Astrocyte of the spinal cord (primary cell): ENCODE data around the gene IL20RA.
A peak's percentile ranks its signal among the peaks of the same experiment; 100 is the strongest.

Source experiments
- DNase-seq: peaks from one replicate; pipeline ENCODE4 v3.0.0; 2011; ENCODE audit warnings: low read depth, low spot score
- H3K4me3 ChIP-seq: 2 replicates; pipeline ENCODE4 v1.5.1; 2011; ENCODE audit warnings: low read depth, mild to moderate bottlenecking, low read length, moderate library complexity
- in situ Hi-C: cut with HindIII; loops from 2 replicates; pipeline ENCODE4 v1.10.0; 2017; ENCODE audit warnings: low sequenced_read_pairs
- TF ChIP-seq, protein P1 (sequence below): IDR thresholded peaks from 2 replicates; pipeline ENCODE4 v1.5.1; 2012; ENCODE audit warnings: low read depth, mild to moderate bottlenecking, low read length, inconsistent platforms

The IL20RA gene, protein sequence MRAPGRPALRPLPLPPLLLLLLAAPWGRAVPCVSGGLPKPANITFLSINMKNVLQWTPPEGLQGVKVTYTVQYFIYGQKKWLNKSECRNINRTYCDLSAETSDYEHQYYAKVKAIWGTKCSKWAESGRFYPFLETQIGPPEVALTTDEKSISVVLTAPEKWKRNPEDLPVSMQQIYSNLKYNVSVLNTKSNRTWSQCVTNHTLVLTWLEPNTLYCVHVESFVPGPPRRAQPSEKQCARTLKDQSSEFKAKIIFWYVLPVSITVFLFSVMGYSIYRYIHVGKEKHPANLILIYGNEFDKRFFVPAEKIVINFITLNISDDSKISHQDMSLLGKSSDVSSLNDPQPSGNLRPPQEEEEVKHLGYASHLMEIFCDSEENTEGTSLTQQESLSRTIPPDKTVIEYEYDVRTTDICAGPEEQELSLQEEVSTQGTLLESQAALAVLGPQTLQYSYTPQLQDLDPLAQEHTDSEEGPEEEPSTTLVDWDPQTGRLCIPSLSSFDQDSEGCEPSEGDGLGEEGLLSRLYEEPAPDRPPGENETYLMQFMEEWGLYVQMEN

DNA sequence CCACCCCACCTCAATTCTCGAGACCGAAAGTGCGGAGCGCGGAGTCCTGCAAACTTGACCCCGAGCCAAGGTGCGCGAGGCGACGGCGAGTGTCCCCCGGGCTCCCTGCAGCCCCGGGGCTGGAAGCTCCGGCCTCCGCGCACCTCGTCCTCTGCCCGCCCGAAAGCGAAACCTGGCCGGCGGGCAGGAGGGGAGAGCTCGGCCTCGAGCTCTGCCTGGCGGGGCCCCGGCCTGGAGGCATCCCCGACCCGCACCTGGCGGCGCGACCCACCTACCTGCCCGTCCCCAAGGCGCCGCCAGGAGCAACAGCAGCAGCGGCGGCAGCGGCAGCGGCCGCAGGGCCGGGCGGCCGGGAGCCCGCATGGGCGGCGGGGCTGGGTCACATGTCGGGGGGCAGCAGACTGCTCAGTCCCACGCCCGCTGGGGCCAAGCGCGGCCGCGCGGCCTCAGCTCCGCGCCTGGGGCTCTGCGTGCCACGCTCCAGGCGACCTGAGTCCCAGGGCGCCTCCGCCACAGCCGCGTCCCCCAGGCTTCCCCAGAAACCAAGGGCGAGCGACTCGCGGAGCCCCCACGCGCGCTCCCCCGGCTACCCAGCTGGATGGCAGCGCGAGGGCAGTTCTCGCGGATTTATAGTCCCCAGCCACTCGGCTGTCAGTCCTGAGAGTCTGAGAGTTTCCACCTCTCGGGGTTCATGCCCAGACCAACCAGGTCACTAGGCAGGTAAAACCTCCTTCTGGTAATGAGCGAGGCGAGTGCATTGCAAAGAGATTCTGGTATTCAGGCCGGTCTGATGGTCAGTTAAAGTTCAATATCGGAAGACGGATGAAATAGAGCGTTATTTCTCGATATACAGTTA lies at the start of gene IL20RA:
TSS of gene IL20RA (minus strand) at position 600 of the 856 bp plus-strand sequence. CDS start at position 363, 237 bp downstream.
- H3K4me3 ChIP-seq: peak within 1 kb of the TSS; percentile 53
- in situ Hi-C loops: no loop called here
- TF ChIP-seq, protein P1, sequence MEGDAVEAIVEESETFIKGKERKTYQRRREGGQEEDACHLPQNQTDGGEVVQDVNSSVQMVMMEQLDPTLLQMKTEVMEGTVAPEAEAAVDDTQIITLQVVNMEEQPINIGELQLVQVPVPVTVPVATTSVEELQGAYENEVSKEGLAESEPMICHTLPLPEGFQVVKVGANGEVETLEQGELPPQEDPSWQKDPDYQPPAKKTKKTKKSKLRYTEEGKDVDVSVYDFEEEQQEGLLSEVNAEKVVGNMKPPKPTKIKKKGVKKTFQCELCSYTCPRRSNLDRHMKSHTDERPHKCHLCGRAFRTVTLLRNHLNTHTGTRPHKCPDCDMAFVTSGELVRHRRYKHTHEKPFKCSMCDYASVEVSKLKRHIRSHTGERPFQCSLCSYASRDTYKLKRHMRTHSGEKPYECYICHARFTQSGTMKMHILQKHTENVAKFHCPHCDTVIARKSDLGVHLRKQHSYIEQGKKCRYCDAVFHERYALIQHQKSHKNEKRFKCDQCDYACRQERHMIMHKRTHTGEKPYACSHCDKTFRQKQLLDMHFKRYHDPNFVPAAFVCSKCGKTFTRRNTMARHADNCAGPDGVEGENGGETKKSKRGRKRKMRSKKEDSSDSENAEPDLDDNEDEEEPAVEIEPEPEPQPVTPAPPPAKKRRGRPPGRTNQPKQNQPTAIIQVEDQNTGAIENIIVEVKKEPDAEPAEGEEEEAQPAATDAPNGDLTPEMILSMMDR: no peak
- peak; percentile 6 for DNase-seq

DNA sequence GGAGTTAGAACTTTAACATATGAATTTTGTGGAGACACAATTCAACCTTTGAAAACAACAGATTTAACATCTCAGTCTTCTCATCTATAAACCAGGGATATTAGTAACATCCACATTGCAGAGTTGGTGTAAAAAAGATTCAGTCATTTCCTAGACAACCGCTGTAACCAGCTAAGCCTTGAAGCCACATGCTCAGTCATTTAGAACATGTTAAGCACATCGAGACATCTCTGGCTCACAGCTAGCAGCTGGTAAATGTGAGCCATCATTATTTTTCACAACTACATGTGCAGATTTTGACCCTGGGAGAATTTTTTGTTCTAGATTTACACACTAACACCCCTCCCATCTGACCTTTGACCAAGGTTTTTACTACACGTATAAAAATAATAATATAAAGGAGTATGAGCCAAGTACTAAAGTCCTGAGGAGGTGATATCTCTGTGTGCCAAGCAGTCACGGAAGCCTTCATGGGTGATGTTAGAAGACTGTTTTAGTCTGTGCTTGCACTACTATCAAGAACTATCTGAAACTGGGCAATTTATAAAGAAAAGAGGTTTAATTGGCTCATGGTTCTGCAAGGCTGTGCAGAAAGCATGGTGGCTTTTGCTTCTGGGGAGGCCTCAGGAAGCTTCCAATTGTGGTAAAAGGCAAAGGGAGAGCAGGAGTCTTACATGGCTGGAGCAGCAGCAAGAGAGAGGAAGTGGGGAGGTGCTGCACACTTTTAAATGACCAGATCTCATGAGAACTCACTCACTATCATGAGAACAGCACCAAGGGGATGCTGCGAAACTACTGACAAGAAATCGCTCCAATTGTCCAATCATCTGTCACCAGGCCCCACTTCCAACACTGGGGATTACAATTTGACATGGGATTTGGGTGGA lies 48.7 kb upstream of the IL20RA start:
- no peak for DNase-seq
- TF ChIP-seq, protein P1: no peak
- in situ Hi-C loops: no loop called here
- H3K4me3 ChIP-seq: no peak overlapping the region

DNA sequence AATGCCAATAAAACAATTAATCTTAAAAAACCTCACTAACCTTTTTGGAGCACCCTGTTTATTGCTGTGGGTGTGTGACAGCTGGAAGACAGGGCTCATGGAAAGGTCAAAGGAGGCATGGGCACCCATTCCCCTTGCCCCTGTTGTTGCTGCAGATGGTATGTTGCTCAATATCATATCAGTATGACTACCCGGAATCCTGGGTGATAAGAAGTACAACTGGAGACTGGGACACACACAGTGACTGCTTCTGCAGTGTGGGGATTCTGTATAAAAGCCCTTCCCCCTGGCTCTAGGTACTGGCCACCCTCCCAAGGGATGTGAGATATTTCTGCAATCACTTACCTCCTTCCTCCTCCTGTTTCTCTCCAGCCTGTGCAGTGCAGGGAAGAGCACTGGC lies 47.3 kb upstream of the IL20RA start:
- no peak for DNase-seq
- in situ Hi-C loops: no loop called here
- TF ChIP-seq, protein P1: no peak
- H3K4me3 ChIP-seq: no peak overlapping the region

DNA sequence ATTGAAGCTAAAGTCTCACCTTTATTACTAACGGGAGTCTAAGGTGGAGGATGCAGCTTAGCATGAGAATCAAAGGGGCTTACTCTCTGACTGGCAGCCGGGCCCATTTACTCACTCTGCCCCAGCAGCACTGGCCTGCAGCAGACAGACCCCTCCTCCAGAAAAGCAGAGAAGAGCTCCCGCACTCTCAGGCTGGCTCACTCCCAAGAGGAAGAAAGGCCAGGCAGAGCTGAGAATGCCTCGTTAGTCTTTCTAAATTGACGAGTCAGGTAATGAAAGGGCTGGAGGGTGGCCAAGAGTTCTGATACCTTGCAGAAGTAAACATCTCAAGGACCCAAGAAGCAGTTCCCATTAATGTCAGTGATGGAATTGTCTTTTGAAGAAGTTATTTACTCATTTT lies 44.5 kb upstream of the IL20RA start:
- DNase-seq: no peak
- H3K4me3 ChIP-seq: no peak overlapping the region
- in situ Hi-C loops: no loop called here
- TF ChIP-seq, protein P1: no peak

DNA sequence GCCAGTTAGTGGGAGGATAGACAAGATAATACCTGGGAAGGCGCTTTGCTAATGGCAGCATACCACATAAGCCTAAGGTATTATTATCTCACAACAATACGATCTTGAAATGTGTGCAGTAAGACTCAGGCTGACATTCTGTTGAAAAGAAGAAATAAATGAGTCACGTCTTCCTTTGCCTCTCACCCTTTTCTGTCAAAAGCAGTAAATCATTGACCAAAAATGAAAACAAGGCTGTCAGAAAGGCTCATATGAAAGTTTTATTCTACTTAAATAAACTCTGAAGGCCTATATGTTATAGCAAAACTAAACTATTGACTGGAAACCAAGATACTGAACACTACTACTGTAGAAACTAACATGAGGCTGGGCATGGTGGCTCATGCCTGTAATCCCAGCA lies 43.1 kb upstream of the IL20RA start:
- TF ChIP-seq, protein P1: no peak
- no peak for DNase-seq
- no peak overlapping the region for H3K4me3 ChIP-seq
- in situ Hi-C loops: no loop called here

DNA sequence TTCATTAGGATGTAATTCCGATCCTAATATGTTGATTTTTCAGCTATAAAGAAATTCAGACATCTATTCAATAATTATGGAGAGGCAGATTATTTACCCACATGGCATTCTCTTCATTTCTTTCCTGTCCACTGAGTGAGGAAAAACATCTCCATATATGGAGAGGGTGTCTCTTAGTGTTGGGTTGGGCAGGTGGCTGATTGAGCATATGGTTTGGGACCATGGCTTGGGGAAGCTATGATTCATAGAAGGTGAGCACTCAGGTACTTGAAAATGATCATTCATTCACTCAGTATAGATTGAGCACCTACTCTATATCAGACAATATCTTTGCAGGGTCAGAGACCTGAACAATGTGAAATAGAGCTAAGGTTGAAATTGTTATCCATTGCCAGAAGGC lies 41.3 kb upstream of the IL20RA start:
- in situ Hi-C loops: no loop called here
- no peak overlapping the region for H3K4me3 ChIP-seq
- no peak for DNase-seq
- TF ChIP-seq, protein P1: no peak
